Esophagus muscularis mucosa (tissue), 3 donors: ENCODE measurements around the gene APOL4.

Experiments
- CTCF ChIP-seq, 3 experiments: fragments of 200-600 bp in 2 of 3; fragments of 450-650 bp in 1 of 3; sonication (generic) in 2 of 3; IDR thresholded peaks; one replicate each; pipeline ENCODE4 v1.5.1; 2017 to 2019; ENCODE audit warnings: antibody characterized with exemption in 3 of 3, mild to moderate bottlenecking in 2 of 3, moderate library complexity in 1 of 3
- EP300 ChIP-seq: sonication (generic); formaldehyde crosslinking; IDR thresholded peaks from one replicate; pipeline ENCODE4 v1.6.1; 2017; ENCODE audit warnings: antibody characterized with exemption

- no peak for TF ChIP-seq CTCF (IDR thresholded peaks at IDR 0.05)
- TF ChIP-seq EP300 = no peak
These were observed 25.7 kb downstream of the APOL4 start for GRCh38 chr22:36175892-36176291.
